GM18858 (cell line): ENCODE measurements around the gene TRABD2B.

Source experiments
- ATAC-seq: cut with Tn5 transposase; IDR thresholded peaks from one replicate; pipeline ENCODE4 v1.9.1; 2021; ENCODE audit not compliant: unreplicated experiment

TRABD2B gene

DNA sequence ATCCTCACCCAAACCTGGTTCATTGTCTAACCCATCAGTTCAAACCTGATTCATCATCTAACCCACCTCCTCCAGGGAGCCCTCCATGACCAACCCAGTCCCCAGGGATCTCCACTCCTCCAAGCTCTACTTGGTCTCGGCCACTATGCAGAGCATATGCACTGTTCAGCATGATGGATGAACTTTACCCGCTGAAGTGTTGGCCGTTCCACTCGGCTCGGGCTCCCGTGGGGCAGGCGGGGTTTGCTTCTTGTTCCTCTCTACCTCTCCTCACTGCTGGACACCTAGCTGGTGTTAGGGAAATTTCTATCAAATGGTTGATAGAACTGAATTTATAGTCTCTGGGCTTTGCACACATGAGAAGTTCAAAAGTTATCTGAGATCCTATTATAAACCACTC lies 111.0 kb downstream of the TRABD2B start:
- ATAC-seq: no peak

DNA sequence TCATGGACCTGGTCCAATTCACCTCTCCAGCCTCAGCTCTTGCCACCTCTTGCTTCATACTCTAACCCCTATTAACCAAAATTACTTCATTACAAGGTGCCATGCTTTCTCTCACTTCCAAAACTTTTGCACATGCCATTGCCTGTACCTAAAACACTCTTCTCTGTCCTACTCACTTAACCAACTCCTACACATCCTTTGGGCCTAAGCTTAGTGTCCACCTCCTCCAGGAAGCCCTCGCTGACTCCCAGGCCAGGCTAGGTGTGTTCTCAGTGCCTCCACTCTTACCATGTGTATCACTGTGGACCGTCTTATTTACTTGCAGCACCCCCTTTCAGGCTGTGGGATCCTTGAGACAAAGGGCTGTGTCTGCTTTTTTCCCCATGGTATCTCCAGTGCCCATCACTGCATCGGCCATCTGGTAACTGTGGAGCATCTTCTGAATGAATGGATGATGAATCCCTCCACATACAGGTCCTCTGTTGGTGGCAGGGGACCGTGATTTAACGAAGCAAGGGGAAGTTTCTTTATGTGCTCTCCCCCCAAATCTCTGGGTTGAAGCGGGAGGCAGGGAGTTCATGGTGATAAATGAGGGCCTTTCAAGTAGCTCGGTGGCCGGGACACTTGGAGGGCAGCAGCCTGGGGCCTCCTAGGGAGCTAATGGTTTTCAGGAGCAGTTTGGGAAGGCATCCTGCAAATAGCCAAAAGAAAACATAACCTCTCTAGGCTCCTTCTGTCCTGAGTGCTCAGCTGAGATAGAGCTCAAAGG lies 111.9 kb downstream of the TRABD2B start:
- ATAC-seq: no peak

DNA sequence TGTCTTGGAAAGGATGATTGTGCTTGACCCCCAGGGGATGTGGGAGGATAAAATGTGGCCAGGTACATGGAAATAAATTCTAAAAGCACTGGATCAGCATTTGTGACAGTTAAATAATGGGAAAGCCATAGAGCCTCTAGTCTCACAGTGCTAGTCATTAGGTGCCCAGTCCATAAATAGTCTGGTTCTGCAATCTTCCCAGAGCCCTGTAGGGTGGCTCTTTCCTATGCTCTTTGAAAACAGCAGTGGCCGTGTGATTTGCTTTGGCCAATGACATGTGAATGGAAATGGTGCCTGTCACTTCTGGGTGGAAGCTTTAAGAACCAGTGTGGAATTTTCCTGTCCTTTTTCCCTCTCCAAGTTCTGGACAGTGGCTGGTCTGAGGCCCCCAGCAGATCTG lies 113.2 kb downstream of the TRABD2B start:
- no peak for ATAC-seq

DNA sequence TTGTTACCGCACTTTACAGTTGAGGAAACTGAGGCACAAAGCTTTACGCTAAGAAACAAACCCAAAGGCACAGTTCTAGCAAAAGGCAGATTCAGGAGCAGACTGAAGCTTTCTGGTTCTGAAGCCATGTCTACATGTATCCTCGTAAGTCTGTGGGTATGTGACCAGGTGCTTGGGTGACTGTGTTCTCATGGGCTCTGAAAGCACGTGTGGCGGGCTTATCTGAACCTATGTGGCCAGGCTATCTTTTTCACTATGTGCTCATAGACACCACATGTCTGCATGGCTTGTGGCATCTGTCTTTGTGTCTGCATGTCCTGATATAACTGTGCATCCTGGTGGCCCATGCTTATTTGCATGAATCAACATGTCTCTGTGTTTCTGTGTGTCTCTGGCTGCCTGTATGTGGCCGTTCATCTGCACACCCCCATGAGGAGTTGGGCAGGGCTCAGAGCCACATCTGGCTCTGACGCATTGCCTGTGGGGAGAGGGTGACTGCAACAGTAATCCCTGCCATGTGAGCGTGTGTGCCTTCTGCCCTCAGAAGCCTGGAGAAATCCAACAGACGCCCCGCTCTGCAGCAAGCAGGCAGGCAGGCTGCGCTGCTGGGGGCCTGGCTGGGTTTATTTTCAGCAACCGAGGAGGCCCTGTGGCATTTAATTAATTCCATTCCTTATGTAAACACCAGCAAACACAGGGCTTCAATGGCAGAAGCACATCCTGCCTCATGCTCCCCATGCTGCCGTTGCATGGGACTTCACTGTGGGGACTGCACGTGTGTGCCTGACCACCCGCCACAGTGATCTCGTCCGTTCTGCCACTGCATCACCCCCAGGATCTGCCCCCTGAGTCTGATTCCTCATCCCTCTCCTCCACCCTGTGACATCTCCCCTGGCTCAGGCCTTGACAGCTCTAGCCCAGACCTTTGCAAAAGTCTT lies 115.4 kb downstream of the TRABD2B start:
- ATAC-seq: no peak

DNA sequence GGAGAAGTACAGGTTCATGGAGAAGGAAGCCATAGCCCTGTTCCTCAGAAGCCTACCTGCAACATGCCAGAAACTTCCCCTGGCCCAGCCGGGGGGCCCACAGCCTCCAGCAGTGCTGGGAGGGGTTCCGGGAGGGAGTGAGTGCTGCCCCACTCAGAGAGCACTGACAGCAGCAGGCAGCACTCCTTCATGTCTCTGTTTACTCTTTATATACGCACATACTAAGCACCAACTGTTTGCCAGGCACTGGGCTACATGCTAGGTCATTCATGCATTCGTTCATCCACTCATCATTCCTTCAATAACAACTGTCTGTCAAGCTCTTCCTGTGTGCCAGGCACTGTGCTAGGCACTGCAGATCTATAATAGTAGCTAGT lies 120.6 kb downstream of the TRABD2B start:
- no peak for ATAC-seq

DNA sequence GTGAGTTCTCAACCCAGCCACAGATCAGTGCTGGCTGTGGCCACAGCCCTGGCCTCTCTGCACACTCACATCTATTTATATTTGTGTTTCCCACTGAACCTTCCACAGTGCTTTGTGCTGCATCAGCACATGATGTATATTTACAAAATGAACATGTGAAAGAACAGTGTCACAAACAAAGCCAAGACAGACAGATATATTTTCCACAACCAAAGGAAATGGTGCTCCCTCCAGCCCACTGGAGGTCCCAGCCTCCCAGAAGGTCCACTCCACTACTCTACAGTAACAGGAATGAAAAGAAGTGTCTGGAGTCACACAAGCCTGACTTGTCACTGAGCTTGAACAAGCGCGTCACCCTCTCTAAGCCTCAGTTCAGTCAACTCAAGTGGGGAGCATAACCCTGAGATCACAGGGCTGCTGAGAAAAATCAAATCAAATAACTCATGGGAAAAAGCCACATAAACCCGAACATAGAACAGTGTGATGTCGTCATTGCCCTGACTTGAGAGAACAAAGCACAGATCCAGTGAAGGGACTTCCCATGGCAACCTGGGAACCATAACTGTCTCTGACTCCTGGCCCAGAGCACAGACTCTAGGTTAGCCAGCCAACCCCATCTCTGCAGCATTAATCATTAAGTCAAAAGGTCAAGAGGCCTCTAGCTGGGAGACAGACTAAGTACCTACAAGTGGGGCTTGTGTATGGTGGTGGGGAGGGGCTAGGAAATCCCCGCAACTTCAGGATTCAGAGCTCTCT lies 121.2 kb downstream of the TRABD2B start:
- no peak for ATAC-seq

DNA sequence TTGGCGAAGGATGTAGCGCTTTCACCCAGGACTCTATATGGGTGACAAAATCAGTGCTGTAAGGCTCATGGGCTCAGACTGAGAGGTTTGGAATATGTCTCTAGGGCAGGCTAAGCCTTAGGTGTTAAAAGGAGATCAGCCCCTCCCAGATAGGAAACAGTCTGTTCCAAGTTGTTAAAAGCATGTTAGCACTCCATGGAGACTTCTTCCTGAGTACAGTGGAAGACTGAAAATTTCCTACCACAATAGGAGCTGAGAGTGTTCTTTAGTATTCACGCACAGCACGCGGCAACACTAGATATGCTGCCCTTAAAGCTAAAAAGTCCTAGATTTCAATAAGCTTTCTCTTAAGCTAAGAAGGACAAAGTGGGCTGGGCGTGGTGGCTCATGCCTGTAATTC lies 122.1 kb downstream of the TRABD2B start:
- ATAC-seq: no peak

DNA sequence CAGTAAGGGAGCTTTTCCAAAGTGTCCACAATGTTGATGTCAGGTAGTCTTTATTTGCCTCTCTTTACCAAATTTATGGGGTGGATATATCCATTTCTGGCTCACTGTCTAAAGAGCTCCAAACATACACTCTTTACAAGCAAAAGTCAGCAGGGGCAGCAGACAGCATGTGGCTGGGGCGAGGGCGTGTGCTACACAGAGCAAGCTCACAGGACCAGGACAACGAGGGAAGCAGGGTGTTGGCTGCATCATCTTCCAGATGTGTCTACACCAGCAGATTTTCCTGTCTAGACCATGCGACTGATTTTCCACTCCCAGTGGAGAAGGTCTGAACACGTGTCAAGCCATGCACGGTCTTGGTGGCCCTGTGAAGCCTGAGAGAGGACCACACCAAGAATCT lies 123.8 kb downstream of the TRABD2B start:
- ATAC-seq: no peak

DNA sequence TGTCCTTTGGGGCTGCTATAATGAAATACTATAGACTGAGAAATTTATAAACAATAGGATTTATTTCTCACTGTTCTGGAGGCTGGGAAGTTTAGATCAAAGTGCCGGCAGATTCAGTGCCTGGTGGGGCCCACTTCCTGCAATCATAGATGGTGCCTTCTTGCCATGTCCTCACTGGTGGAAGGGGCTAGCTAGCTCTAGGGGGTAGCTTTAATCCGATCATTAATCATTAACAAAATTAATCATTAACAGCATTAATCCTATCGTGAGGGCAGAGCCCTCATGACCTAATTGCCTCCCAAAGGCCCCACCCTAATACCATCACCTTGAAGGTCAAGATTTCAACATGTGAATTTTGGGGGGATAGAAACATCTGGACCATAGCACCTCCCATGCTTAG lies 124.3 kb downstream of the TRABD2B start:
- no peak for ATAC-seq

DNA sequence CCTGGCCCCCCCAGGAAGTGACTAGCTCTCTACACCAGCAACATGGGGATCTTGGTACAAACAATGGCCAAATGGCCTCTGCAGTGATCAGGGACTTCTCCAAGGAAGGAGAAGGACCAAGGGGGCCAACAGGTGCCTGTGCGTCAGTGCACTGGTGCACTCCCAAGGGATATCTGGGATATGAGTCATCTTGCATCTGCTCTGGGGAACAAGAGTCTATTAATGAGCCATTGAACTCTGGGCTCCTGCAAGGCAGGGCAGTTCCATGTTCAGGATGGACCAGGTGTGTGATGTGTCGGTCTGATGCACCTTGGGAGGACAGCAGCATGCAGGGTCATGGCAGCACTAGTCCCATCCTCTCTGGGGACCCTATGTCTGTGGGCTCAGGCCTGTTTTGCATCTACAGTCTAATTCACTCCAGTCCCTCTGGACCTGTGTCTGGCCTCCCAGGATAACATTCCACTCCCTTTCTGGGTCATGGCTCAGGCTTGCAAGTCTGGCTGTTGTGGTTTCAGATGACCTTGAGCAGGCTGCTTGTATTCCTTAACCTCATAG lies 125.3 kb downstream of the TRABD2B start:
- no peak for ATAC-seq

DNA sequence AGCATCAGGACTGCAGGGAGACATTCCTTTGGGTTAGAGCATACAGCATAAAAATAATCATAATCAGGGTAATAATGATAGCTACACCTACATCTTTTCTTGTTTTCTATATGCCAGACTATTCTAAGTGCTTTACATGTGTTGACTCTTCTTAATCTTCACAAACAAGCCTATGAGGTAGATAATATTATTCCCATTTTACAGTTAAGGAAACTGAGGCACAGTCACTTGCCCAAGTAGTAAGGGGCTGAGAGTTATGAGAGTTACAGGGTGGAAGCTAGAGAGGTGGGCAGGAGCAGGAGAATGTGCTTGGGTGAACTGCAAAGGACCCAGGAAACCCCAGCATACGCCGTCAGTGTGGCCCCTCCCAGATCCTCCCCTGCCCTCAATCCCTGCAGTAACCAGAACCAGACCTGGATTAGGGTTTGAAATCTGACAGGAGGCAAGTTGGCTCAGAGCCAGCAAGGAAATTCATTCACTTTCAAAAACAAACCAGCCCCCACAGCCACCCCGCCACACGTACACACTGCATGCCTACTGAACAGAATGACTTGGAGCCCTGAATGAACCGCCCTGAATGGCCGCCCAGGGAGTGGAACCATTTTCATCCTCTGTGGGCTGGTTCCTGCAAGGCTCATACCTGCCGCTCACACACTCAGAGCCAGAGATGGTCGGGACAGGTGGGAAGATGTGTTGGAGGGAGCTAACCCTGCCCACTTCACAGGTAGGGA lies 126.1 kb downstream of the TRABD2B start:
- no peak for ATAC-seq

DNA sequence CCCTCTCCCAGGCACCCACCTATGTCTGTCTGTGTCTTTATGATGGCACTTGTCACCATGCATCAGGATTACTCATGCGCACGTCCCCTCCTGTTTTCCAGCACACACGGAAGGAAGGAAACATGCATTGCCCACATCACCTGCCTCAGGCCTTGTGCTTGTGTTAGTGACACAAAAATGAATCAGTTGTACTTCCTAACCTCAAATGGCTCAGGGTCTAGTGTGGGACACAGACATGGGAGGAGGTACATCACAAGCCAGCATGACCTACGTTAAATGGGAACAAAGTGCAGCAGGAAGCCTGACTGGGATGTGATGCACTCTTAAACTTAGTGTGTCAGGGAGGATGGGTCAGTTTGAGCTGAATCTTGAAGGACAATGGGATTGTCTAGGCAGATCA lies 126.7 kb downstream of the TRABD2B start:
- no peak for ATAC-seq

DNA sequence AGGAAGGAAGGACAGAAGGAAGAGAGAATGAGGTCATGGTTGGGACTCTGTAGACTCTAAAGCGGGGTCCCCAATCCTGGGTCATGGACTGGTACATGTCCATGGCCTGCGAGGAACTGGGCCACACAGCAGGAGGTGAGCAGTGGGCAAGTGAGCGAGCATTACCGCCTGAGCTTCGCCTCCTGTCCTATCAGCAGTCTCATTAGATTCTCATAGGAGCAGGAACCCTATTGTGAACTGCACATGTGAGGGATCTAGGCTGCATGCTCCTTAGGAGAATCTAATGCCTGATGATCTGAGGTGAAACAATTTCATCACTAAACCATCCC lies 128.9 kb downstream of the TRABD2B start:
- no peak for ATAC-seq

DNA sequence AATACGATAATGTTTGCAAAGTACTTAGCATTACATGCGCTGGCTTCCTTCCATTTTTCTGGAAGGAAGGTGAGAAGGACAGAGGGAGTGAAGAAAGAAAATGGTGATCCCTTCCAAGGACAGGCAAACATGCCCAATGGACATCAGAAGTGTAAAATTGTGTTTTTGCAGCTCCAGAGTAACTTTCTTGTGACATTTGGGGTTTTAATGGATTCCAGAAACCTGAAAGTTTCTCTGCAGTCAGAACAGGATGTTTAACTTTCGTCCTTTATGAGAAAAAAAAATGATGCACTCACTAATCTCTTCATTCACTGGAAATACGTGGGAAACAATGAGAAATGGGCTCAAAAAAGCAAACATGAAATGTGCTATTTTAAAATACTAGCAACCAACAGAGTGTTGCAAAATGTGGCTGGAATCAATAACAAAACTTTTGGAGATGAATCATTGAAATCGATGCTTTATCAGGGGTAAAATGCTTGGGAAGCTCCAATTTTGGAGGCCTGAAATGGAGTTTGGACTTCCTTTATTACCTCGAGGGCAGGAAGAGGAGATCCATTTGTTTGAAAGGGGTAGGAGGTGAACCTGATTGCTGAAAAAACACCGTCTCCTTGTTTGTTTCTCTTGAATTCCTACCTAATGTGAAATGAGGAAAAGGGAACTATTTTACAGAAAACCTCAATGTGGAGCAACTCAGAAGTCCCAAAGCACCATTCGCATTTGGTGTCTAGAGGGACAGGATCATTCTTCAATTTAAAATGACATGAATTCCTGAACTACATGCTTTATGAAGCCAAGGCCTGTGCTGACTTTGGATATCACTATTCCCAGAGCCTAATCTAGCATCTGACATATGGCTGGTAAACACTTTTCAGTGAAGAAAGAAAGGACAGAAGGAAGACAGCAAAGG lies 129.5 kb downstream of the TRABD2B start:
- ATAC-seq: no peak

DNA sequence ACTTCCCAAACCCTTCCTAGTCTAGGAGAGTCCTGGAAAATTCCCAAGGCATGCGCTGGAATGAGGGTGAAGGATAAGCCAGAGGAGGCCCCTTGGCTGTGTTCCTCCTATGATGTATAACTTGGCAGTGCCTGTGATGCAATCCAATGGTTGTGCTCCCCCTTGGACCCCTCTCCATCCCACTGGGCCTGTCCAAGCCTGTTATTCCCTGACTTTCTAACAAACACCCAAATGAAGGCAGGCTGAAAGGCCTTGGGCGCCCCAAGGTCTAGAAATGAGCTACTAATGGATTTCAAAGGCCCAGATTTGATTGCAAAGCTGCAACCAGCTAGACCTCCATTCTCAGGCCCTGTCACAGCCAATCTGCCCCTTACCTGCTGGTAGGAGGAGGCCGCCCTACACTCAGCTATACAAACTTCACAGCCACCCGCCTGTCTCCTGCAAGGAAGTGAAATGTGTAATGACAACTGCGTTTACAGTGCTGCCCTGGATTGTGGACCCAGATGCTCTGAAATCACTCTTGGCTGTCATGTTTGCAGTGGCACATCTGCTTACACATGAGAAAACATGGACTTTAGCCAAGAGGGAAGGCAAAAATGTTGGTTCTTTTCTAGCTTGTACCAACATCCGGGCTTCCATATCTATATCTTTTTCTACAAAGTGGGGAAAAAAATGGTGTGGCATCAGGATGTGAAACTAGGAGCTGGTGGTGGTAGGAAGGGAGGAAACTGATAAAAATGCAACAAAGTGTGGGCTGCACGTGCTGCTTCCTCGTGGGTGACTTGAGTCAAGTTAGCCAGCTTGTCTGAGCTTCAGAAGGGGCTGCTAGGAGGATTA lies 130.4 kb downstream of the TRABD2B start:
- no peak for ATAC-seq

DNA sequence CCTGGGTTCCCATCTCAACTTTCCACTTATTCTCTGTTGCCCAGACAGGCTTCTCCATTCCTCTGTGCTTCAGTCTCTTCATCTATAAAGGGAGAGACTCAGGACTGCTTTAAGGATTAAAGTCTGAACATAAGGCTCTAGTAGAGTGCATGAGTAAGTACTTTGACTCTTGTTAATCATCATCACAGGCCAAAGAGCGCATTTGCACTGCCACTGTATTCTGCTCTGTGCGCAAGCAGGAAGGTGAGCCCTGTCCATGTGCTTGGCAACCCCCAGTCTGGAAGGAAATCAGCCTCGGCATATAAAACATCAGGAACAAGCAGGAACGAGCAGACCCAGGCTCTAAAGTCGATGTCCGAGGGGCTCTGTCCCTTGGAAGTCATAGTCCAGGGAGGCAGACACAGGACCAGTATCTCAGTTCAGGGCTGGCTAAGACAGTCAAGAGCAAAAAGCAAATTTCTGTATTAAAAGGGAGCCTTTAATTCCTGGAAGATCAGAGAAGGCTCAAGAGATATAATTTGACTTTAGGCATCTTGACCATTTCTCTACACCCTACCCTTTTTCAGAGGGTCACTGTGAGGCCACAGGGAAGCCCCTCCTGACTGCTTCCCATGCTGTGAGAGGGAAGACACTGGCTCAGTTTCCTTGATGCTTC lies 131.2 kb downstream of the TRABD2B start:
- no peak for ATAC-seq

DNA sequence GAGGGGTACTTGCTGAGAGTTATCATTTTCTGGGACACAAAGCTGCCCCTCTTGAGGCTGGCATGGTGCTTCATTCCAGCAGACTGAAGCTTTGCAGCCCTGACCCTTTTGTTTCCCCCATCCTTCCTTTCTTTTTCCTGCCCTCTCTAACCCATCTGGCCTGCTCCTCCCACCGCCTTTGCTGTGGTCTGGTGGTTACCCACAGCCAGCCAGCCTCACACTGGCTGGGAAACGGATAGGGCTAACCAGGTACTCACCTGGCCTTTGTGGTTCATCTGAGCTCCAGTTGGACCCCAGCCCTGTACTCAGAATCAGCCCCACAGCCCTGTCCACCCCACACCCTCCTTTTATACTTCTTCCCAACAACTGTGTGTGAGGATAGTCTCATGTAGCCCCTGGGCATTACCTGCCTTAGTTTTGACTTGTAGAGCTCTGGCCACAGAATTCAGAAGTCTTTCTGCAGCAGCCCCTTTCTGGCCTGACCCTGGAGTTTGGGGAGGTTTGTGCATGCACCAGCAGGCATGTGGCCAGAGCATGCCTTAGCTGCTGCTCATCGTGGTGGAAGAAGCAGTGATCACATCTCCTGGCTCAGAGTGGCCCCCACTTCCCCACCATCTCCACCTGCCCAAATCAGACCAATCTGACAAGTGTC lies 138.0 kb downstream of the TRABD2B start:
- no peak for ATAC-seq

DNA sequence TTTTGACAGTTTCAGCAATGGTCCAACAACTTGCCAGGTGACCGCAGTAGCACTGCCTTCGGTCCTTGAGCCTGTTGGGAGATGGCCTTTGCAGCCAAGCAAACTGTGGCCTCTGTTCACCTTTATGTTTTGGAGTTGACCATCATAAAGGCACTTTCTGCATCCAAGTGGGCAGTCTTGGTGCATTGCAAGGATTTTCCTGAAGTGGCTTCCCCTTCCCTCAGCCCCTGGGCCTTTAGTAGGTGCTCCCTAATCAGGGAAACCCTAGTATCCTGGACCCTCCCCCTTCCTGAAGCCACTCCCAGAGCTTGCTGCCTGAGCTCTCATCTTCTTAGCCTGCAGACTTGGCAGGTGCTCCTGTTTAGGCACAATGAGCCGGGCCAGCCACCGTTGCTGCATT lies 140.2 kb downstream of the TRABD2B start:
- no peak for ATAC-seq
